Endothelial cell of umbilical vein (primary cell): ENCODE data around the gene UMPS.

ENCODE experiments used
- CTCF ChIP-seq, 2 donors: IDR thresholded peaks; 1 replicate in 1 of 2; 2 replicates in 1 of 2; pipeline ENCODE4 v1.5.1; 2011; ENCODE audit warnings: low read length in 2 of 2, mild to moderate bottlenecking in 2 of 2, moderate library complexity in 2 of 2, control low read depth in 1 of 2, inconsistent platforms in 1 of 2, low read depth in 1 of 2; ENCODE audit not compliant: insufficient read depth in 1 of 2; ENCODE audit errors: extremely low read depth in 1 of 2
- EZH2 ChIP-seq: IDR thresholded peaks from 2 replicates; pipeline ENCODE4 v1.6.1; 2012; ENCODE audit warnings: borderline replicate concordance, low read depth, mild to moderate bottlenecking, moderate library complexity, low read length, inconsistent platforms; ENCODE audit not compliant: severe bottlenecking
- FOS ChIP-seq: IDR thresholded peaks from 2 replicates; pipeline ENCODE4 v1.6.1; 2011; ENCODE audit warnings: mild to moderate bottlenecking, low read length, moderate library complexity, borderline replicate concordance; ENCODE audit not compliant: insufficient read depth
- MYC ChIP-seq: IDR thresholded peaks from one replicate; pipeline ENCODE4 v1.6.1; 2011; ENCODE audit warnings: mild to moderate bottlenecking, low read depth, low read length
- POLR2A ChIP-seq: IDR thresholded peaks from 2 replicates; pipeline ENCODE4 v1.6.1; 2012; ENCODE audit warnings: low read depth, mild to moderate bottlenecking, control low read depth, low read length
- POLR2AphosphoS5 ChIP-seq: IDR thresholded peaks from 2 replicates; pipeline ENCODE4 v1.6.1; 2012; ENCODE audit warnings: low read depth, mild to moderate bottlenecking, control low read depth, low read length, moderate library complexity; ENCODE audit not compliant: insufficient read depth
- TF ChIP-seq, protein P1 (sequence below): IDR thresholded peaks from 2 replicates; pipeline ENCODE4 v1.6.1; 2011; ENCODE audit not compliant: insufficient read depth, insufficient read length

DNA sequence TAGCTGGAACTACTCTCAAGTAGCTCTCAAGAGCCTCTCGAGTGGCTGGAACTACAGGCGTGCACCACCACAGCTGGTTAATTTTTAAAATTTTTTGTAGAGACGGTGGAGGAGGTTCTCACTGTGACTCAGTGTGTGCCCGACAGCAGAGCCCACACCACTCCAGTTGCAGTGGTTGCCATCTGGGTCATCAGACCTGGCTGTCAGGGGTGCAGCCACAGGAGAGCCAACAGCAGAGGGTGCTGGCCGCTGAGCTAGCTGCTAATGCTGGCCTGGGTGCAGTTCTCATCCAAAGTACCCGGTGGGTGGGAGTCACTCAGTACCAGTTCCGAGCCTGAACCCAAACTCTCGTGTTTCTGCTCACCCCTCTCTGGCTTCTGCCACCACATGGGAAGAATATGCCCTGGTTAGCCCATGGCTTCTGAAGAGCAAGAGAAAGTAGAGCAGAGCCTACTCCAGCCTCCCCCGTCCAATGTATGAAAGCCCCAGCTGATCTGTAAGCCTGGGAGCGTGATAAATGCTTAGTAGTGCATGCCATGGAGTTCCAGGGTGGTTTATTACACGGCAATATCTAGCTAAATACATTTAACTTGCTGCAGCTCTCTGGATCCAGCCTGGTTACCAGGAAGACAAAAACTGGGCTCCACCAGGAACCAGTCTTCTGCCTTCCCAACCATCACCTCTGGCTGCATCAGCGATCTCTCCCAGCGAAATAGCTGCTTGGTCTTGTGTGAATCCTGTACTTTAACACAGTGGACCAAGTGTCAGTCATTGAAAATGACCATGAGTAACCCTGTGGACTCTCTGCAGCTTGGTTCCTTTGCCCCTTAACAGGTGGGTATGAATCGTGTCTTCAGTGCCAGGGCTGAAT, 17.1 kb downstream of the UMPS start:
- TF ChIP-seq, protein P1, sequence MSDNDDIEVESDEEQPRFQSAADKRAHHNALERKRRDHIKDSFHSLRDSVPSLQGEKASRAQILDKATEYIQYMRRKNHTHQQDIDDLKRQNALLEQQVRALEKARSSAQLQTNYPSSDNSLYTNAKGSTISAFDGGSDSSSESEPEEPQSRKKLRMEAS: no peak
- TF ChIP-seq CTCF (IDR thresholded peaks at IDR 0.05; ENCODE audit: extremely low read depth in 1 of 2, insufficient read depth in 1 of 2, low read depth in 1 of 2, low read length in 2 of 2) (no peak), POLR2A (no peak), EZH2 (no peak), POLR2AphosphoS5 (no peak), MYC (no peak), FOS (no peak)
